Gastroesophageal sphincter (tissue), 3 donors: ENCODE measurements around the gene DVL2.

ENCODE experiments used
- CTCF ChIP-seq, 4 experiments: fragments of 200-600 bp in 2 of 4; fragments of 450-650 bp in 2 of 4; sonication (generic) in 1 of 4; IDR thresholded peaks; one replicate each; pipeline ENCODE4 v1.5.1; 2017 to 2019; ENCODE audit warnings: antibody characterized with exemption in 4 of 4, mild to moderate bottlenecking in 2 of 4, moderate library complexity in 2 of 4
- EP300 ChIP-seq: sonication (generic); formaldehyde crosslinking; IDR thresholded peaks from one replicate; pipeline ENCODE4 v1.6.1; 2017; ENCODE audit warnings: antibody characterized with exemption, mild to moderate bottlenecking
- POLR2A ChIP-seq, 2 donors: fragments of 450-650 bp; IDR thresholded peaks; one replicate each; pipeline ENCODE4 v1.6.1; 2017; ENCODE audit warnings: antibody characterized with exemption in 2 of 2, mild to moderate bottlenecking in 2 of 2, moderate library complexity in 1 of 2
- POLR2AphosphoS5 ChIP-seq: sonication (generic); formaldehyde crosslinking; IDR thresholded peaks from one replicate; pipeline ENCODE4 v1.6.1; 2017; ENCODE audit warnings: antibody characterized with exemption

- TF ChIP-seq POLR2A (IDR thresholded peaks at IDR 0.05), result no peak
- TF ChIP-seq CTCF (IDR thresholded peaks at IDR 0.05), result no peak
- TF ChIP-seq POLR2AphosphoS5, result no peak
- TF ChIP-seq EP300, result no peak
Observed at GRCh38 chr17:7241090-7241733, 6.9 kb upstream of the DVL2 start.
